HCT116 (cell line): ENCODE results near the gene UBE2G2.

ENCODE experiments used
- RAD21 ChIP-seq: IDR thresholded peaks from 2 replicates; pipeline ENCODE4 v1.6.1; 2012; ENCODE audit warnings: low read depth, mild to moderate bottlenecking
- TF ChIP-seq, protein P1 (sequence below), 3 experiments: fragments of 200-600 bp in 1 of 3; sonication (generic) in 1 of 3; IDR thresholded peaks in 2 of 3; conservative IDR thresholded peaks in 1 of 3; 2 replicates each; pipeline ENCODE4 v1.5.1; 2012 to 2017; ENCODE audit warnings: low read depth in 2 of 3, low read length in 2 of 3, antibody characterized with exemption in 1 of 3, borderline replicate concordance in 1 of 3, control low read depth in 1 of 3, mild to moderate bottlenecking in 1 of 3, mixed read lengths in 1 of 3, mixed run types in 1 of 3, moderate library complexity in 1 of 3; ENCODE audit not compliant: insufficient read depth in 1 of 3

DNA sequence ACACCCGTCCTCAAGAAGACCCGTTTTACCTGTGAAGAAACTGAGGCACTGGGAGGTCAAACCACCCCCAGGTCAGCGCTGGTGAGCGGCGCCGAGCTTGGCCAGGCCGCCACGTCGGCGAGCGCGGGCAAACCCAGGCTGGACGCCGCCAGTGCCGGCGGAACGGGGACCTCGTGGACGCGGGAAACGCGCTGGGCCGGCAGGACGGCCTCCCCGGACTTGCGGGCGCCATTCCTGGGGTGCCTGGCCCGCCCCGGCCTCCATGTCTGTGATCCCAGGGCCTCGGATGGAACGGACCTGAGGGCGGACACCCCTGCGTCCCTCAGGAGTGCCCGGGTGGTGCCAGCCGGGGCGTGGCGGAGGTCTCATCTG, 17.0 kb upstream of the UBE2G2 start:
- TF ChIP-seq, protein P1, sequence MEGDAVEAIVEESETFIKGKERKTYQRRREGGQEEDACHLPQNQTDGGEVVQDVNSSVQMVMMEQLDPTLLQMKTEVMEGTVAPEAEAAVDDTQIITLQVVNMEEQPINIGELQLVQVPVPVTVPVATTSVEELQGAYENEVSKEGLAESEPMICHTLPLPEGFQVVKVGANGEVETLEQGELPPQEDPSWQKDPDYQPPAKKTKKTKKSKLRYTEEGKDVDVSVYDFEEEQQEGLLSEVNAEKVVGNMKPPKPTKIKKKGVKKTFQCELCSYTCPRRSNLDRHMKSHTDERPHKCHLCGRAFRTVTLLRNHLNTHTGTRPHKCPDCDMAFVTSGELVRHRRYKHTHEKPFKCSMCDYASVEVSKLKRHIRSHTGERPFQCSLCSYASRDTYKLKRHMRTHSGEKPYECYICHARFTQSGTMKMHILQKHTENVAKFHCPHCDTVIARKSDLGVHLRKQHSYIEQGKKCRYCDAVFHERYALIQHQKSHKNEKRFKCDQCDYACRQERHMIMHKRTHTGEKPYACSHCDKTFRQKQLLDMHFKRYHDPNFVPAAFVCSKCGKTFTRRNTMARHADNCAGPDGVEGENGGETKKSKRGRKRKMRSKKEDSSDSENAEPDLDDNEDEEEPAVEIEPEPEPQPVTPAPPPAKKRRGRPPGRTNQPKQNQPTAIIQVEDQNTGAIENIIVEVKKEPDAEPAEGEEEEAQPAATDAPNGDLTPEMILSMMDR (IDR thresholded peaks at IDR 0.05 in 2 of 3, conservative IDR thresholded peaks at IDR 0.05 in 1 of 3; ENCODE audit: borderline replicate concordance in 1 of 3, insufficient read depth in 1 of 3, low read depth in 2 of 3, low read length in 2 of 3): no peak
- TF ChIP-seq RAD21: no peak
